ENCODE measurements around the gene CDH7. TPM values are rescaled to one million over a fixed set of nuclear protein-coding genes. Genes with fewer than 3 reads are reported as not detected.

Gene CDH7
- total RNA-seq, 1 experiment from 2014 or later = not detected

DNA sequence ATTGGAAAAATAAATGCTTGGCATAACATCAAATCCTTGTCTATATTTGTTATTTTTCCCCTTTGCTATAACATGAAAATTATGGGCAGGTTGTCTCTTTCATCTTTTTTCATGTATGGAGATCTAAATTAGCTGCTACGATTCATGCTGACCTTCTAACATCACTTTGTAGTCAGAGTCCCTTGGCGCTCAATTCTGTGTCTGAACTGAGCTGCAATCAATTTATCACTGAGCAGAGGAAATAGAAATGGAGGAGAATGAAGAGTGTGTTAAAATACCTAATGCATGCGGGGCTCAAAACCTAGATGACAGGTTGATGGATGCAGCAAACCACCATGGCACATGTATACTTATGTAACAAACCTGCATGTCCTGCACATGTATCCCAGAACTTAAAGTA is 168.9 kb downstream of the CDH7 start:
- no peaks in the 10 kb centered on the region for H3K9me3 Mint-ChIP-seq (ENCODE audit: low read depth, unreplicated experiment)
- H3K27ac Mint-ChIP-seq (ENCODE audit: unreplicated experiment) = no peak overlapping the region
- intact Hi-C loops (cut with micrococcal nuclease; ENCODE audit: unreplicated experiment) = no loop called here
- peaks cover 9% of the 10 kb centered on the region for H3K4me1 Mint-ChIP-seq (ENCODE audit: low read depth, unreplicated experiment)
- CTCF ChIA-PET = no interaction called here
- H3K36me3 Mint-ChIP-seq (ENCODE audit: insufficient read depth, unreplicated experiment) = no peaks in the 10 kb centered on the region
- TF ChIP-seq CTCF (IDR thresholded peaks at IDR 0.05; ENCODE audit: unreplicated experiment) = no peak
- no peak for DNase-seq
- H3K27me3 Mint-ChIP-seq (ENCODE audit: unreplicated experiment) = no peaks in the 10 kb centered on the region
- no TSS peak for BruUV-seq (replicated peaks)
- no peak overlapping the region for H3K4me3 Mint-ChIP-seq (ENCODE audit: low read depth, unreplicated experiment)

DNA sequence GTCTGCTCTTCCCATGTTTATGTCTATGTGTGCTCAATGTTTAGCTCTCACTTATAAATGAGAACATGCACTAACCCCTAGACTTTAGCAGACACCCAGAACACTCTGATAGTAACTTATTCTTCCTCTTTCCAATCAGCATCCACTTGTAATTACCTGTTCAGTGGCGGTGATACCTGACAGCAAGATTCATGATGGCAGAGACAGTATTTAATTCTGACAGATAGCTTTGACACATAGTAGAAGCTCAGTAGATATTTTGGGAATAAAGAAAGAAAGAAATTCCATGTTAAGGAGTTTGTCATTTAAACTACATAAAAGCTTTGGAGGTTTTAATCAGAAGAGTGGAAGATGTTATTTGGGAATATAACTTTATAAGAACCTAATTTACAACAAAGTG is 171.3 kb downstream of the CDH7 start:
- intact Hi-C loops (cut with micrococcal nuclease; ENCODE audit: unreplicated experiment) = no loop called here
- no peak for TF ChIP-seq CTCF (IDR thresholded peaks at IDR 0.05; ENCODE audit: unreplicated experiment)
- CTCF ChIA-PET = interaction anchor here (0.7 kb wide), 1 partner anchor 114 kb away, joined by 3 read pairs; no protein-coding TSS in a partner anchor
- Mint-ChIP-seq H3K36me3 (ENCODE audit: insufficient read depth, unreplicated experiment) (no peaks in the 10 kb centered on the region), H3K4me3 (ENCODE audit: low read depth, unreplicated experiment) (no peak overlapping the region), H3K4me1 (ENCODE audit: low read depth, unreplicated experiment) (peaks cover 9% of the 10 kb centered on the region), H3K9me3 (ENCODE audit: low read depth, unreplicated experiment) (no peaks in the 10 kb centered on the region), H3K27ac (ENCODE audit: unreplicated experiment) (no peak overlapping the region), H3K27me3 (ENCODE audit: unreplicated experiment) (no peaks in the 10 kb centered on the region)
- no peak for DNase-seq
- BruUV-seq (replicated peaks) = no TSS peak

GRCh38 chr18:65924904-65925303 is 174.1 kb downstream of the CDH7 start:
- no peaks in the 10 kb centered on the region for H3K36me3 Mint-ChIP-seq (ENCODE audit: insufficient read depth, unreplicated experiment)
- CTCF ChIA-PET = no interaction called here
- no peaks in the 10 kb centered on the region for H3K27me3 Mint-ChIP-seq (ENCODE audit: unreplicated experiment)
- no peak overlapping the region for H3K4me3 Mint-ChIP-seq (ENCODE audit: low read depth, unreplicated experiment)
- intact Hi-C loops (cut with micrococcal nuclease; ENCODE audit: unreplicated experiment) = no loop called here
- no peaks in the 10 kb centered on the region for H3K4me1 Mint-ChIP-seq (ENCODE audit: low read depth, unreplicated experiment)
- TF ChIP-seq CTCF (IDR thresholded peaks at IDR 0.05; ENCODE audit: unreplicated experiment) = no peak
- BruUV-seq (replicated peaks) = no TSS peak
- H3K9me3 Mint-ChIP-seq (ENCODE audit: low read depth, unreplicated experiment) = no peaks in the 10 kb centered on the region
- H3K27ac Mint-ChIP-seq (ENCODE audit: unreplicated experiment) = no peak overlapping the region
- no peak for DNase-seq

GRCh38 chr18:65934874-65935273 is 184.1 kb downstream of the CDH7 start:
- no TSS peak for BruUV-seq (replicated peaks)
- TF ChIP-seq CTCF (IDR thresholded peaks at IDR 0.05; ENCODE audit: unreplicated experiment) = no peak
- Mint-ChIP-seq H3K9me3 (ENCODE audit: low read depth, unreplicated experiment) (peaks cover 2% of the 10 kb centered on the region), H3K4me1 (ENCODE audit: low read depth, unreplicated experiment) (peaks cover 10% of the 10 kb centered on the region), H3K4me3 (ENCODE audit: low read depth, unreplicated experiment) (no peak overlapping the region), H3K36me3 (ENCODE audit: insufficient read depth, unreplicated experiment) (no peaks in the 10 kb centered on the region), H3K27ac (ENCODE audit: unreplicated experiment) (no peak overlapping the region), H3K27me3 (ENCODE audit: unreplicated experiment) (no peaks in the 10 kb centered on the region)
- DNase-seq = no peak
- intact Hi-C loops (cut with micrococcal nuclease; ENCODE audit: unreplicated experiment) = no loop called here
- CTCF ChIA-PET = no interaction called here

All from Calu3 (cell line).